HepG2 (cell line): ENCODE measurements around the gene KCNIP3. TPM values are rescaled to one million over a fixed set of nuclear protein-coding genes. Genes with fewer than 3 reads are reported as not detected.

Experiments
- ADNP ChIP-seq: sonication (generic); formaldehyde crosslinking; IDR thresholded peaks from 2 replicates; pipeline ENCODE4 v1.4.0; 2020; ENCODE audit warnings: missing genetic modification reagents
- AGO1 ChIP-seq: fragments of 200-400 bp; formaldehyde crosslinking; IDR thresholded peaks from 2 replicates; pipeline ENCODE4 v1.6.1; 2017; ENCODE audit warnings: mild to moderate bottlenecking, low read depth, low read length, moderate library complexity; ENCODE audit not compliant: poor library complexity, severe bottlenecking
- JARID2 ChIP-seq: sonication (generic); formaldehyde crosslinking; IDR thresholded peaks from 2 replicates; pipeline ENCODE4 v1.8.1; 2023; ENCODE audit warnings: missing genetic modification reagents, inconsistent platforms; ENCODE audit not compliant: insufficient replicate concordance
- PAWR ChIP-seq: sonication (generic); formaldehyde crosslinking; IDR thresholded peaks from 2 replicates; pipeline ENCODE4 v1.4.0; 2020; ENCODE audit warnings: missing genetic modification reagents, mild to moderate bottlenecking, borderline replicate concordance
- PCBP2 ChIP-seq: fragments of 200-400 bp; formaldehyde crosslinking; optimal IDR thresholded peaks from 2 replicates; pipeline ENCODE3; 2018; ENCODE audit warnings: low read length, low read depth; ENCODE audit not compliant: poor library complexity, severe bottlenecking
- RARA ChIP-seq: IDR thresholded peaks from 2 replicates; pipeline ENCODE4 v1.6.1; 2016; ENCODE audit warnings: missing genetic modification reagents, missing compliant biosample characterization
- RBM39 ChIP-seq: fragments of 200-400 bp; formaldehyde crosslinking; IDR thresholded peaks from one replicate; pipeline ENCODE4 v1.6.1; 2018; ENCODE audit warnings: antibody characterized with exemption, mild to moderate bottlenecking, low read depth, low read length; ENCODE audit not compliant: poor library complexity, severe bottlenecking
- RFXAP ChIP-seq: sonication (generic); formaldehyde crosslinking; IDR thresholded peaks from 2 replicates; pipeline ENCODE4 v1.4.0; 2020; ENCODE audit warnings: missing genetic modification reagents, borderline replicate concordance
- SMC3 ChIP-seq: IDR thresholded peaks from 2 replicates; pipeline ENCODE4 v1.6.1; 2011; ENCODE audit warnings: low read length, improper control_type of control experiment
- YY1 ChIP-seq: IDR thresholded peaks from 2 replicates; pipeline ENCODE4 v1.6.1; 2011; ENCODE audit warnings: low read length, low read depth, moderate library complexity, mild to moderate bottlenecking; ENCODE audit not compliant: insufficient read depth, insufficient replicate concordance
- ZMYM3 ChIP-seq: sonication (generic); formaldehyde crosslinking; IDR thresholded peaks from 2 replicates; pipeline ENCODE4 v1.5.1; 2020; ENCODE audit warnings: mild to moderate bottlenecking, missing genetic modification reagents
- ZNF382 ChIP-seq: sonication (generic); formaldehyde crosslinking; IDR thresholded peaks from 2 replicates; pipeline ENCODE4 v1.5.0; 2020; ENCODE audit warnings: missing genetic modification reagents, mild to moderate bottlenecking, borderline replicate concordance
- ZNF670 ChIP-seq: sonication (generic); formaldehyde crosslinking; IDR thresholded peaks from 2 replicates; pipeline ENCODE4 v1.8.0; 2022; ENCODE audit warnings: mild to moderate bottlenecking, missing genetic modification reagents, borderline replicate concordance
- ZNF773 ChIP-seq: sonication (generic); formaldehyde crosslinking; IDR thresholded peaks from 2 replicates; pipeline ENCODE4 v1.4.0; 2020; ENCODE audit warnings: missing genetic modification reagents, borderline replicate concordance
- polyA plus RNA-seq, 8 experiments: library from polyadenylated mRNA; depleted of rRNA in 3 of 8; stranded (reverse) in 7 of 8; unstranded in 1 of 8; fragments of >200 nt; fragmentation: Illumina TruSeq in 4 of 8; extraction: Trizol in 4 of 8; gene quantifications; 2 replicates each; pipeline versions ENCODE4 v1.2.1 to v1.2.3, GENCODE V29; 2011 to 2016; ENCODE audit warnings: low read depth in 4 of 8, missing spikeins in 1 of 8, mixed read lengths in 1 of 8; ENCODE audit not compliant: insufficient read depth in 1 of 8
- total RNA-seq, 5 experiments: library from RNA; depleted of rRNA; stranded (reverse); fragments of >200 nt; fragmentation: Illumina TruSeq; extraction: Trizol; gene quantifications; 2 replicates each; pipeline ENCODE4 v1.2.3, GENCODE V29; 2016; ENCODE audit warnings: low read depth in 1 of 5
- TF ChIP-seq, protein P1 (sequence below): sonication (generic); formaldehyde crosslinking; IDR thresholded peaks from 2 replicates; pipeline ENCODE4 v1.4.0; 2020; ENCODE audit warnings: missing genetic modification reagents
- TF ChIP-seq, protein P2 (sequence below): sonication (generic); formaldehyde crosslinking; IDR thresholded peaks from 2 replicates; pipeline ENCODE4 v1.5.1; 2020; ENCODE audit warnings: missing genetic modification reagents, mild to moderate bottlenecking, borderline replicate concordance
- TF ChIP-seq, protein P3 (sequence below): sonication (generic); formaldehyde crosslinking; IDR thresholded peaks from 2 replicates; pipeline ENCODE4 v1.5.0; 2020; ENCODE audit warnings: missing genetic modification reagents
- TF ChIP-seq, protein P4 (sequence below): sonication (generic); formaldehyde crosslinking; IDR thresholded peaks from 2 replicates; pipeline ENCODE4 v1.9.0; 2021; ENCODE audit warnings: mild to moderate bottlenecking, missing genetic modification reagents

KCNIP3 gene
- total and polyA plus RNA-seq, 2 of the 13 experiments (the other 11 are each of a cell fraction or from before 2014, with no cell fraction given), result not detected

DNA sequence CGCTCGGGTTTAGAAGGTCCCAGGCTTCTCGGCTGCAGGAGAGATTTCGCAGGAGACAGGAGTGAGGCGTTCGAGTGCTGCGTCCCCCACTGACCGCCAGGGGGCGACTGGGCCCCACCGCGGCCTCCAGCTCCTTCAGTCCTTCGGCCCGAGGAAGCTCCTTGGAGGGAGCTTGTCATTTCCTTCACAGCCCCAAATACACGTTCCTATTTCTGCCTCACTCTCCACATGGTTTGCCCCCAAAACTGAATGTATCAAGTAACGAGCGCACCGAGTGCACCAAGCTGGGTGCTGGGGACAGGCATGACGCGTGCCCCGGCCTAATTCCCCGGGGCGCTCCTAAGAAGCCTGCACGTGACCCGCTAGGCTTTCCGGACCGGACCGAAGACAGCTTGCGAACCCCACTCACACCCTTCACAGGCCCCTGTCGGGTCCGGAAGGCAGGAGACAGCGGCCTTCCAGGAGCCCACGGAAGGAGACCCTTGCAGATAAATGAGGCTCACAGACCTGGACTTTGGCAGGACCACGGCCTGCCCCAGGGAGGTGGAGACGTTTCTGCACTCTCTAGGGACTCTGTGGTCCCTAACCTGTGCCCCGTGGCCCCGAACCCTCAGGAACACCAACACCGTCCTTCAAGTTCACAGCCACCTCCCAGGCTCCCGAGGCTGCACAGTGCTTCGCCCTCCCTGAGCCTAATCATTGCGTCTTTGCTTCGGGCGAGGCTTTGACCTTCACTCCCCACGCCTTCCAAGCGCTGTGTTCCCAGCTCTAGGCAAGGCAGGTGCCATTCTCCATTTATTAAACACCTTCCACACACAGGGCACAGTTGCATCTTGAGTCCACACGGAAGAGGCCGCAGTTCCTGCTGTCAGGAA lies 92.3 kb downstream of the KCNIP3 start (continued):
- TF ChIP-seq, protein P1, sequence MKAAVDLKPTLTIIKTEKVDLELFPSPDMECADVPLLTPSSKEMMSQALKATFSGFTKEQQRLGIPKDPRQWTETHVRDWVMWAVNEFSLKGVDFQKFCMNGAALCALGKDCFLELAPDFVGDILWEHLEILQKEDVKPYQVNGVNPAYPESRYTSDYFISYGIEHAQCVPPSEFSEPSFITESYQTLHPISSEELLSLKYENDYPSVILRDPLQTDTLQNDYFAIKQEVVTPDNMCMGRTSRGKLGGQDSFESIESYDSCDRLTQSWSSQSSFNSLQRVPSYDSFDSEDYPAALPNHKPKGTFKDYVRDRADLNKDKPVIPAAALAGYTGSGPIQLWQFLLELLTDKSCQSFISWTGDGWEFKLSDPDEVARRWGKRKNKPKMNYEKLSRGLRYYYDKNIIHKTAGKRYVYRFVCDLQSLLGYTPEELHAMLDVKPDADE (CRISPR knock-in tag), result no peak
- TF ChIP-seq PCBP2, result no peak
- TF ChIP-seq, protein P2, sequence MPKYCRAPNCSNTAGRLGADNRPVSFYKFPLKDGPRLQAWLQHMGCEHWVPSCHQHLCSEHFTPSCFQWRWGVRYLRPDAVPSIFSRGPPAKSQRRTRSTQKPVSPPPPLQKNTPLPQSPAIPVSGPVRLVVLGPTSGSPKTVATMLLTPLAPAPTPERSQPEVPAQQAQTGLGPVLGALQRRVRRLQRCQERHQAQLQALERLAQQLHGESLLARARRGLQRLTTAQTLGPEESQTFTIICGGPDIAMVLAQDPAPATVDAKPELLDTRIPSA (CRISPR knock-in tag), result no peak
- peak; percentile 56 for TF ChIP-seq JARID2 (CRISPR knock-in tag)
- 0 out of 2 replicates have a peak, but pooled peaks have one; percentile 17 for TF ChIP-seq ADNP (CRISPR knock-in tag)
- no peak for TF ChIP-seq PAWR (CRISPR knock-in tag)
- TF ChIP-seq, protein P3, sequence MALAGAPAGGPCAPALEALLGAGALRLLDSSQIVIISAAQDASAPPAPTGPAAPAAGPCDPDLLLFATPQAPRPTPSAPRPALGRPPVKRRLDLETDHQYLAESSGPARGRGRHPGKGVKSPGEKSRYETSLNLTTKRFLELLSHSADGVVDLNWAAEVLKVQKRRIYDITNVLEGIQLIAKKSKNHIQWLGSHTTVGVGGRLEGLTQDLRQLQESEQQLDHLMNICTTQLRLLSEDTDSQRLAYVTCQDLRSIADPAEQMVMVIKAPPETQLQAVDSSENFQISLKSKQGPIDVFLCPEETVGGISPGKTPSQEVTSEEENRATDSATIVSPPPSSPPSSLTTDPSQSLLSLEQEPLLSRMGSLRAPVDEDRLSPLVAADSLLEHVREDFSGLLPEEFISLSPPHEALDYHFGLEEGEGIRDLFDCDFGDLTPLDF, result peak; percentile 22; the same call in 1 of the 2 replicates
- peak; percentile 60; the same call in 1 of the 2 replicates for TF ChIP-seq SMC3
- no peak for TF ChIP-seq ZNF382 (CRISPR knock-in tag)
- TF ChIP-seq RFXAP (CRISPR knock-in tag), result 0 out of 2 replicates have a peak, but pooled peaks have one; percentile 38
- TF ChIP-seq ZMYM3 (CRISPR knock-in tag), result 0 out of 2 replicates have a peak, but pooled peaks have one; percentile 36
- TF ChIP-seq ZNF670 (CRISPR knock-in tag), result 0 out of 2 replicates have a peak, but pooled peaks have one; percentile 29
- TF ChIP-seq YY1, result peak; percentile 57
- peak; percentile 68 for TF ChIP-seq AGO1
- TF ChIP-seq RARA (CRISPR knock-in tag), result no peak
- TF ChIP-seq ZNF773 (CRISPR knock-in tag), result no peak
- peak; percentile 37 for TF ChIP-seq RBM39
- TF ChIP-seq, protein P4, sequence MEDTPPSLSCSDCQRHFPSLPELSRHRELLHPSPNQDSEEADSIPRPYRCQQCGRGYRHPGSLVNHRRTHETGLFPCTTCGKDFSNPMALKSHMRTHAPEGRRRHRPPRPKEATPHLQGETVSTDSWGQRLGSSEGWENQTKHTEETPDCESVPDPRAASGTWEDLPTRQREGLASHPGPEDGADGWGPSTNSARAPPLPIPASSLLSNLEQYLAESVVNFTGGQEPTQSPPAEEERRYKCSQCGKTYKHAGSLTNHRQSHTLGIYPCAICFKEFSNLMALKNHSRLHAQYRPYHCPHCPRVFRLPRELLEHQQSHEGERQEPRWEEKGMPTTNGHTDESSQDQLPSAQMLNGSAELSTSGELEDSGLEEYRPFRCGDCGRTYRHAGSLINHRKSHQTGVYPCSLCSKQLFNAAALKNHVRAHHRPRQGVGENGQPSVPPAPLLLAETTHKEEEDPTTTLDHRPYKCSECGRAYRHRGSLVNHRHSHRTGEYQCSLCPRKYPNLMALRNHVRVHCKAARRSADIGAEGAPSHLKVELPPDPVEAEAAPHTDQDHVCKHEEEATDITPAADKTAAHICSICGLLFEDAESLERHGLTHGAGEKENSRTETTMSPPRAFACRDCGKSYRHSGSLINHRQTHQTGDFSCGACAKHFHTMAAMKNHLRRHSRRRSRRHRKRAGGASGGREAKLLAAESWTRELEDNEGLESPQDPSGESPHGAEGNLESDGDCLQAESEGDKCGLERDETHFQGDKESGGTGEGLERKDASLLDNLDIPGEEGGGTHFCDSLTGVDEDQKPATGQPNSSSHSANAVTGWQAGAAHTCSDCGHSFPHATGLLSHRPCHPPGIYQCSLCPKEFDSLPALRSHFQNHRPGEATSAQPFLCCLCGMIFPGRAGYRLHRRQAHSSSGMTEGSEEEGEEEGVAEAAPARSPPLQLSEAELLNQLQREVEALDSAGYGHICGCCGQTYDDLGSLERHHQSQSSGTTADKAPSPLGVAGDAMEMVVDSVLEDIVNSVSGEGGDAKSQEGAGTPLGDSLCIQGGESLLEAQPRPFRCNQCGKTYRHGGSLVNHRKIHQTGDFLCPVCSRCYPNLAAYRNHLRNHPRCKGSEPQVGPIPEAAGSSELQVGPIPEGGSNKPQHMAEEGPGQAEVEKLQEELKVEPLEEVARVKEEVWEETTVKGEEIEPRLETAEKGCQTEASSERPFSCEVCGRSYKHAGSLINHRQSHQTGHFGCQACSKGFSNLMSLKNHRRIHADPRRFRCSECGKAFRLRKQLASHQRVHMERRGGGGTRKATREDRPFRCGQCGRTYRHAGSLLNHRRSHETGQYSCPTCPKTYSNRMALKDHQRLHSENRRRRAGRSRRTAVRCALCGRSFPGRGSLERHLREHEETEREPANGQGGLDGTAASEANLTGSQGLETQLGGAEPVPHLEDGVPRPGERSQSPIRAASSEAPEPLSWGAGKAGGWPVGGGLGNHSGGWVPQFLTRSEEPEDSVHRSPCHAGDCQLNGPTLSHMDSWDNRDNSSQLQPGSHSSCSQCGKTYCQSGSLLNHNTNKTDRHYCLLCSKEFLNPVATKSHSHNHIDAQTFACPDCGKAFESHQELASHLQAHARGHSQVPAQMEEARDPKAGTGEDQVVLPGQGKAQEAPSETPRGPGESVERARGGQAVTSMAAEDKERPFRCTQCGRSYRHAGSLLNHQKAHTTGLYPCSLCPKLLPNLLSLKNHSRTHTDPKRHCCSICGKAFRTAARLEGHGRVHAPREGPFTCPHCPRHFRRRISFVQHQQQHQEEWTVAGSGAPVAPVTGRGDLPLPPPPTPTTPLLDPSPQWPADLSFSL (CRISPR knock-in tag), result no peak
